Kidney (tissue), 14 donors: Measurements from ENCODE around the gene ANGPTL1. TPM values are rescaled to one million over a fixed set of nuclear protein-coding genes. Genes with fewer than 3 reads are reported as not detected.

Experiments
- DNase-seq, 5 donors: peaks; one replicate each; pipeline ENCODE4 v3.0.0-alpha.2; 2013 to 2020
- FAIRE-seq: peaks from 2 replicates; lab custom pipeline; 2012; peaks lifted over from hg19 to GRCh38; lab: Jason Lieb, UNC
- H3K27ac ChIP-seq, 2 donors: one replicate each; pipeline ENCODE4 v1.7.0; 2013; ENCODE audit warnings: low read depth in 2 of 2, low read length in 2 of 2, inconsistent platforms in 1 of 2
- H3K27me3 ChIP-seq: one replicate; pipeline ENCODE4 v1.7.1; 2013; ENCODE audit warnings: low read length, inconsistent platforms; ENCODE audit not compliant: control insufficient read depth, insufficient read depth
- H3K36me3 ChIP-seq, 3 donors: one replicate each; pipeline versions ENCODE4 v1.7.0 to v1.7.1; 2013; ENCODE audit warnings: low read length in 3 of 3, control low read depth in 1 of 3, inconsistent platforms in 1 of 3; ENCODE audit not compliant: insufficient read depth in 3 of 3, control insufficient read depth in 2 of 3
- H3K4me1 ChIP-seq, 3 donors: one replicate each; pipeline versions ENCODE4 v1.7.0 to v1.7.1; 2013; ENCODE audit warnings: low read length in 3 of 3, inconsistent platforms in 1 of 3, low read depth in 1 of 3; ENCODE audit not compliant: control insufficient read depth in 2 of 3, insufficient read depth in 2 of 3
- H3K4me3 ChIP-seq, 3 donors: one replicate each; pipeline versions ENCODE4 v1.7.0 to v1.8.1; 2013; ENCODE audit warnings: low read length in 3 of 3, control low read depth in 1 of 3, inconsistent platforms in 1 of 3
- H3K9ac ChIP-seq, 3 donors: one replicate each; pipeline versions ENCODE4 v1.7.0 to v1.7.1; 2013; ENCODE audit warnings: low read length in 3 of 3, control low read depth in 1 of 3, inconsistent platforms in 1 of 3
- H3K9me3 ChIP-seq, 3 donors: one replicate each; pipeline versions ENCODE4 v1.7.0 to v1.7.1; 2013; ENCODE audit warnings: low read length in 3 of 3, control low read depth in 1 of 3, inconsistent platforms in 1 of 3; ENCODE audit not compliant: control insufficient read depth in 2 of 3, insufficient read depth in 1 of 3
- intact Hi-C: fragments of 100-400 bp; cut with DNase I; formaldehyde crosslinking; loops from one replicate; pipeline ENCODE4 v1.11.1; 2022
- polyA plus RNA-seq: library from polyadenylated mRNA; stranded (reverse); fragments of 350-450 nt; fragmentation: Illumina TruSeq; extraction: RNeasy Lipid Tissue Mini Kit (QIAGEN cat#74804); gene quantifications from one replicate; pipeline ENCODE4 v1.2.3, GENCODE V29; 2014; ENCODE audit warnings: low read depth, low replicate concordance; ENCODE audit not compliant: insufficient read depth
- total RNA-seq: library from RNA; stranded (reverse); fragmentation: NEBNext Ultra II Directional; extraction: Animal tissue kit (Norgen Biotek cat#: 25700); gene quantifications from one replicate; pipeline ENCODE4 v1.2.1, GENCODE V29; 2021
- TF ChIP-seq, protein P1 (sequence below): IDR thresholded peaks from 3 replicates; pipeline ENCODE4 v1.5.1; 2012; ENCODE audit warnings: mild to moderate bottlenecking, moderate library complexity, borderline replicate concordance; ENCODE audit not compliant: insufficient read depth; ENCODE audit errors: extremely low read depth
- donor health status: control.
- donor health status: control.
- donor health status: control.
- donor health status: control.
- donor health status: control.
- donor health status: DM: yes; HTN: yes; CAD: no.
- donor health status: Normal renal cell carcinoma (clear cell type).

The ANGPTL1 gene
- total and polyA plus RNA-seq, 2 donors from 2014 or later, result 8.2 to 24.5 TPM

DNA sequence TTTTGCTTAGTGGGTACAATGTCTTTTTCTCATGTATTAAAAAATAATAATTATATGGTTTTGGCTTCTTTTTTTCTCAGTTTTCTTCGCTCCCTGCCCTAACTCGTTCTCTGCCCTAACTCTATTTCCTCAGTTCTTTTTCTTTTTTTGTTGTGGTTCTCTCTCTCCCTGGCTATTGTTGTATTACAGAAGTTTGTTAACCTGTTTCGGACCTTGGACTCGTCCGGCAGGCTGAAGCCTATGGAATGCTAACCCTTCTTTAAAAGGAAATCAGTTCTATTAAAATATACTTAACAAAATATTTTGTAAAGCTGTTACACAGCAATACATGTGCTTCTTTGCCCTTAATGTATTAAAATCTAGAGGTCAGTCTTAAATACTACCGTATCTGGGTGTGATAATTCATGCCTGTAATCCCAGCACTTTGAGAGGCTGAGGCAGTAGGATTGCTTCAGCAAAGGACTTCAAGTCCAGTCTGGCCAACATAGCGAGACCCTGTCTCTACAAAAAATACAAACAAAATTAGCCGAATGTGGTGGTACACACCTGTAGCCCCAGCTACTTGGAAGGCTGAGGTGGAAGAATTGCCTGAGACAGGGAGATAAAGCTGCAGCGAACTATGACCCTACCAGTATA is 64.1 kb downstream of the ANGPTL1 start:
- Histone ChIP-seq H3K27me3 (no peaks in the 10 kb centered on the region), H3K4me3 (no peak overlapping the region), H3K9me3 (no peaks in the 10 kb centered on the region), H3K9ac (no peak overlapping the region), H3K36me3 (no peaks in the 10 kb centered on the region), H3K27ac (no peak overlapping the region), H3K4me1 (no peaks in the 10 kb centered on the region)
- intact Hi-C loops, result no loop called here
- TF ChIP-seq, protein P1, sequence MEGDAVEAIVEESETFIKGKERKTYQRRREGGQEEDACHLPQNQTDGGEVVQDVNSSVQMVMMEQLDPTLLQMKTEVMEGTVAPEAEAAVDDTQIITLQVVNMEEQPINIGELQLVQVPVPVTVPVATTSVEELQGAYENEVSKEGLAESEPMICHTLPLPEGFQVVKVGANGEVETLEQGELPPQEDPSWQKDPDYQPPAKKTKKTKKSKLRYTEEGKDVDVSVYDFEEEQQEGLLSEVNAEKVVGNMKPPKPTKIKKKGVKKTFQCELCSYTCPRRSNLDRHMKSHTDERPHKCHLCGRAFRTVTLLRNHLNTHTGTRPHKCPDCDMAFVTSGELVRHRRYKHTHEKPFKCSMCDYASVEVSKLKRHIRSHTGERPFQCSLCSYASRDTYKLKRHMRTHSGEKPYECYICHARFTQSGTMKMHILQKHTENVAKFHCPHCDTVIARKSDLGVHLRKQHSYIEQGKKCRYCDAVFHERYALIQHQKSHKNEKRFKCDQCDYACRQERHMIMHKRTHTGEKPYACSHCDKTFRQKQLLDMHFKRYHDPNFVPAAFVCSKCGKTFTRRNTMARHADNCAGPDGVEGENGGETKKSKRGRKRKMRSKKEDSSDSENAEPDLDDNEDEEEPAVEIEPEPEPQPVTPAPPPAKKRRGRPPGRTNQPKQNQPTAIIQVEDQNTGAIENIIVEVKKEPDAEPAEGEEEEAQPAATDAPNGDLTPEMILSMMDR, result no peak
- FAIRE-seq (no peak), DNase-seq (no peak)

DNA sequence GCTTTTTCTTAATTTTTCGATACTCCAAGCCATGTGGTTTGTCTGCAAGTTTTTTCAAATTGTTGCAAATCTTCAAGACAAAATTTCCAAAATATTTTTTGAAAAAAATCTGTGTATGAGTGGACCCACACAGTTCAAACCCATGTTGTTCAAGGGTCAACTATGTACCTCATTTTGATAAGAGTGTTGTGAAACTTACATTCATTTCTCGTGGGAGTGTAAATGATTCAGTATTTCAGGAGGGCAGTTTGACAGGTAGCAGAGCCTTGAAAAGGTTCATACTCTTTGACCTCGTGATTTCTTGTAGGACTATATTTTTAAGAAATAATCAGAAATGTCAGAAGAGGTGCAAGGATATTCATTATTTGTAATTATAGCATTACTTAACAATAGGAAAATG is 68.0 kb downstream of the ANGPTL1 start:
- Histone ChIP-seq H3K9me3 (no peaks in the 10 kb centered on the region), H3K27ac (no peak overlapping the region), H3K4me1 (no peaks in the 10 kb centered on the region), H3K36me3 (no peaks in the 10 kb centered on the region), H3K4me3 (no peak overlapping the region), H3K9ac (no peak overlapping the region), H3K27me3 (no peaks in the 10 kb centered on the region)
- intact Hi-C loops, result no loop called here
- TF ChIP-seq, protein P1, result no peak
- DNase-seq (no peak), FAIRE-seq (no peak)

Other genes with a start within 250 kb of the ANGPTL1 start
- gene RALGPS2, start 145.8 kb downstream of the ANGPTL1 start, total RNA-seq, result 32.8 TPM
- 3.6 TPM for gene RALGPS2, start 145.8 kb downstream of the ANGPTL1 start, polyA plus RNA-seq
- 50.2 TPM for gene FAM20B, start 154.8 kb upstream of the ANGPTL1 start, total RNA-seq
- 17.0 TPM for gene FAM20B, start 154.8 kb upstream of the ANGPTL1 start, polyA plus RNA-seq
- gene TOR3A, start 211.0 kb upstream of the ANGPTL1 start, total RNA-seq, result 33.1 TPM
- gene TOR3A, start 211.0 kb upstream of the ANGPTL1 start, polyA plus RNA-seq, result 23.1 TPM